GM12874 (cell line): ENCODE measurements around the gene HS6ST3.

Experiments
- CTCF ChIP-seq: IDR thresholded peaks from 2 replicates; pipeline ENCODE4 v1.5.1; 2011; ENCODE audit warnings: low read depth, mild to moderate bottlenecking, control low read depth, low read length, moderate library complexity; ENCODE audit not compliant: insufficient read depth

HS6ST3 gene

GRCh38 chr13:96621634-96622183 is 531.8 kb downstream of the HS6ST3 start:
- TF ChIP-seq CTCF: no peak

- no peak for TF ChIP-seq CTCF
Measured at GRCh38 chr13:96629331-96629730, 539.4 kb downstream of the HS6ST3 start.

DNA sequence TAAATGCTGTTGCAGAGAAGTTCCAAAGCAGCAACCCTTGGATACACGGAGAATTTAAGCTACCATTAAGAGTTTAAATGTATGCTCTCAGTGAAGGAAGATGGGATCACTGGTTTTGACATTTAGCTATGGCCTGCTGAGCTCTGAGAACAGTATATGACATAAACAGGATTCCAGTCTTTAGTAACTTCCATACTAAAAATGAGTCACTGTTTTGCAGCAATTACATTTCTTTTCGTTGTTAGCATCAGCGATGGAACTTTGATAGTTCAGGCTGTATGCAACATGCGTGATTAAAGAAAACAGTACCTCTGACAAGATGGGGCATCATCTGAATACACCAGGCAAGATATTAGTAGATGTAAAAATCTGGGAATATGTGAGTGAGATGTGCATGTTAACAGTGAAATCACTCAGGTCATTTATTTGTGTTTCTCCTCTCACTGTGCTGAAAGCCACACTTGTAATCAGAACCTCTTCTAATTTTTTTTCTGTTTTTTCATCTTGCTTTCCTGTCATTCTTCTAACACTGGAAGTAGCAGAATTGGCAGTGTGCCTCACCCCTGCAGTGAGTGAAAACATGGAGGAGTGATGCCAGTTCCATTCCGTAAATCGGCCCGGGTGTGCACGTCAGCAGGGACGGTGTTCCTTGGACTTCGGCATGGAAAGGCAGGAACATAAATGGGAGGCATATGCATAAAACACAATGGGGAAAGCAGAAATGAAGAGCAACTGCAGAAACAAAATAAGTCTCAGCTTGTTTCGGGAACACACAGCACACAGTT is 542.8 kb downstream of the HS6ST3 start:
- TF ChIP-seq CTCF: no peak

- TF ChIP-seq CTCF: no peak
Measured at GRCh38 chr13:96636001-96636709, 546.2 kb downstream of the HS6ST3 start.

DNA sequence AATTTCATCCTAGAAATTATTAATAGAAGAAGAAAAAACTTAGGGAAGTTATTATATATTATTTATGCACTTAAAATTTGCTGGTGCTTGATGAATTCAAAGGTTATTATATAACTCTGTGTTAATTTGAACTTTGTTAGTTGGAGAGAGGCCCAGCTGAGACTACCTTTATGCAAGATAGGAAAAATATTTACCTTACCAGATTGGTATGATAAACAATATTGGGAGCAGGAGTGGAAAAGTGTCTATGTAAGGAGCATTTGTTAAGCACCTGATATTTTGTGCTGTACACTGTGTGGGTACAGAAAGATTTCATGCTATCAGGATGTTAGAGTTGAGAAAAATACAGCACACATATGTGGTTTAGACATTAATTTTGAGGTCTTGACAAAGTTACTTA is 547.1 kb downstream of the HS6ST3 start:
- no peak for TF ChIP-seq CTCF

DNA sequence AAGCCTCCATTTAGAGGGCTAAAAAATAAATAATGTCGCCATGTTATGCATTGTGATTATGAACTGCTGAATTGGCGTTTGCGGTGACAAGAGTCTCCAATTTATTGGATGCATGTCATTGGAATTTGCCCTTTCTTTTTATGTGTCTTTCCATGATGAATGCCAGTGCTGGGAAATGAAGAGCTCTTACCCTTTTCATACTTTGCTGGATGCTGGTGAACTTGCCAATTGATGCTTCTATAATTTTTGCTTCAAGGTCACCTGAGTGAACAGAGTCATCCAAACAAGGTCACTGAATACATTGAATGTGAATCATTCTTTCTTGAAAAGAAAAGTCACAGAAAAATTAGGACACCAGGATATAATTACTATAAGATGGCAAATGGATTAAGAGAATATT is 556.2 kb downstream of the HS6ST3 start:
- no peak for TF ChIP-seq CTCF

- TF ChIP-seq CTCF: no peak
Measured at GRCh38 chr13:96646515-96647211, 556.8 kb downstream of the HS6ST3 start.
